Panc1 (cell line): ENCODE results near the gene ABHD15. TPM values are rescaled to one million over a fixed set of nuclear protein-coding genes. Genes with fewer than 3 reads are reported as not detected.

ENCODE experiments used
- ATAC-seq: fragments of 200-7000 bp; cut with Tn5 transposase; 2 replicates; pipeline ENCODE4 v1.9.1; 2020; ENCODE audit warnings: mild to moderate bottlenecking, moderate library complexity
- BruUV-seq: library from RNA; stranded (reverse); fragments of 400-500 nt; replicated peaks from 2 replicates; lab custom pipeline; 2021; lab: Mats Ljungman, UMichigan
- CTCF ChIA-PET: fragments of 300-600 bp; sonication (Branson Sonifier 250); formaldehyde crosslinking; loops from one replicate; lab custom pipeline; 2022; ENCODE audit warnings: antibody characterized with exemption; lab: Charles Lee
- POLR2A ChIA-PET: fragments of 300-600 bp; sonication (Branson Sonifier 250); formaldehyde crosslinking; loops from one replicate; lab custom pipeline; 2022; ENCODE audit warnings: antibody characterized with exemption; lab: Charles Lee
- DNase-seq: peaks from one replicate; pipeline ENCODE4 v3.0.0-alpha.2; 2010; ENCODE audit warnings: low read depth, low spot score
- H3K27ac ChIP-seq: 2 replicates; pipeline ENCODE4 v1.5.1; 2011; ENCODE audit warnings: mild to moderate bottlenecking, low read length, inconsistent platforms
- H3K27me3 ChIP-seq: fragments of 200-500 bp; sonication (Bioruptor generic); 2 replicates; pipeline ENCODE4 v1.6.0; 2014; ENCODE audit warnings: low read length, inconsistent platforms; ENCODE audit not compliant: control insufficient read depth, insufficient read depth
- H3K36me3 ChIP-seq: fragments of 200-500 bp; sonication (Bioruptor generic); 2 replicates; pipeline ENCODE4 v1.5.1; 2014; ENCODE audit warnings: inconsistent platforms, mild to moderate bottlenecking, low read length, moderate library complexity; ENCODE audit not compliant: control insufficient read depth, insufficient read depth
- H3K4me1 ChIP-seq: 2 replicates; pipeline ENCODE4 v1.5.1; 2011; ENCODE audit warnings: inconsistent platforms, mild to moderate bottlenecking, low read length, moderate library complexity; ENCODE audit not compliant: control insufficient read depth, insufficient read depth
- H3K4me3 ChIP-seq, 2 experiments: 2 replicates each; pipeline ENCODE4 v1.5.1; 2011 to 2012; ENCODE audit warnings: low read depth in 2 of 2, low read length in 2 of 2, mild to moderate bottlenecking in 2 of 2, inconsistent platforms in 1 of 2, moderate library complexity in 1 of 2
- H3K9me3 ChIP-seq: fragments of 200-500 bp; sonication (Bioruptor generic); 2 replicates; pipeline ENCODE4 v1.5.1; 2014; ENCODE audit warnings: low read depth, mild to moderate bottlenecking, inconsistent platforms, low read length, moderate library complexity; ENCODE audit not compliant: control insufficient read depth, insufficient read depth
- CTCF ChIP-seq: fragments of 450-650 bp; IDR thresholded peaks from 2 replicates; pipeline ENCODE4 v1.5.1; 2017; ENCODE audit warnings: mild to moderate bottlenecking
- POLR2AphosphoS5 ChIP-seq: IDR thresholded peaks from 2 replicates; pipeline ENCODE4 v1.6.1; 2012; ENCODE audit warnings: mild to moderate bottlenecking, low read depth, low read length, moderate library complexity
- REST ChIP-seq, 2 experiments: IDR thresholded peaks; 2 replicates each; pipeline ENCODE4 v1.6.1; 2011 to 2012; ENCODE audit warnings: low read depth in 2 of 2, control low read depth in 1 of 2, low read length in 1 of 2, mild to moderate bottlenecking in 1 of 2, moderate library complexity in 1 of 2; ENCODE audit not compliant: insufficient read depth in 1 of 2
- SIN3A ChIP-seq: IDR thresholded peaks from 2 replicates; pipeline ENCODE4 v1.6.1; 2012; ENCODE audit warnings: low read depth, mild to moderate bottlenecking, low read length, moderate library complexity, borderline replicate concordance; ENCODE audit not compliant: insufficient read depth
- TCF7L2 ChIP-seq: IDR thresholded peaks from 2 replicates; pipeline ENCODE4 v1.6.1; 2011; ENCODE audit warnings: mild to moderate bottlenecking, low read depth, low read length, inconsistent platforms
- in situ Hi-C: cut with HindIII; loops from 2 replicates; pipeline ENCODE4 v1.10.0; 2016; ENCODE audit warnings: low sequenced_read_pairs, low pct_unique_long_range_greater_than_20kb
- intact Hi-C: fragments of 100-400 bp; cut with micrococcal nuclease; formaldehyde crosslinking; loops from one replicate; pipeline ENCODE4 v1.10.0; 2022; ENCODE audit not compliant: unreplicated experiment
- total RNA-seq: library from RNA; stranded (reverse); gene quantifications from one replicate; pipeline ENCODE4 v1.2.1, GENCODE V29; 2021; ENCODE audit not compliant: unreplicated experiment

Gene ABHD15
- total RNA-seq, 1 experiment from 2014 or later: 33.7 TPM

- Histone ChIP-seq H3K9me3 (no peaks in the 10 kb centered on the region), H3K36me3 (no peaks in the 10 kb centered on the region), H3K4me3 (no peak overlapping the region), H3K27ac (no peak overlapping the region), H3K4me1 (peaks cover 7% of the 10 kb centered on the region), H3K27me3 (no peaks in the 10 kb centered on the region)
- intact Hi-C loops: no loop called here
- in situ Hi-C loops: no loop called here
- CTCF ChIA-PET: no interaction called here
- DNase-seq: no peak
- BruUV-seq: TSS peak; percentile 55
- no peak for ATAC-seq
- POLR2A ChIA-PET: interaction anchor here (0.6 kb wide), 1 partner anchor 8 kb away, joined by 3 read pairs; no protein-coding TSS in a partner anchor
- TF ChIP-seq TCF7L2 (no peak), REST (IDR thresholded peaks at IDR 0.05; ENCODE audit: insufficient read depth in 1 of 2, low read depth in 2 of 2, low read length in 1 of 2) (no peak), POLR2AphosphoS5 (no peak), SIN3A (no peak), CTCF (no peak)
Observed at GRCh38 chr17:29561554-29562517, 5.0 kb downstream of the ABHD15 start.

- in situ Hi-C loops: no loop called here
- no peak for DNase-seq
- H3K36me3 ChIP-seq: no peaks in the 10 kb centered on the region
- intact Hi-C loops: no loop called here
- CTCF ChIA-PET: interaction anchor here (0.5 kb wide), 1 partner anchor 1105 kb away, joined by 5 read pairs; no protein-coding TSS in a partner anchor
- peaks cover 1% of the 10 kb centered on the region; the same call in 1 of the 2 replicates for H3K4me1 ChIP-seq
- no peak overlapping the region for H3K4me3 ChIP-seq
- TF ChIP-seq POLR2AphosphoS5 (no peak), SIN3A (no peak), TCF7L2 (no peak), REST (IDR thresholded peaks at IDR 0.05; ENCODE audit: insufficient read depth in 1 of 2, low read depth in 2 of 2, low read length in 1 of 2) (no peak), CTCF (no peak)
- POLR2A ChIA-PET: no interaction called here
- no peak overlapping the region for H3K27ac ChIP-seq
- no peaks in the 10 kb centered on the region for H3K27me3 ChIP-seq
- no peak for ATAC-seq
- H3K9me3 ChIP-seq: no peaks in the 10 kb centered on the region
- BruUV-seq: no TSS peak
Observed at GRCh38 chr17:29560316-29560715, 6.5 kb downstream of the ABHD15 start.
